ENCODE data around the gene TLL1.

DNA sequence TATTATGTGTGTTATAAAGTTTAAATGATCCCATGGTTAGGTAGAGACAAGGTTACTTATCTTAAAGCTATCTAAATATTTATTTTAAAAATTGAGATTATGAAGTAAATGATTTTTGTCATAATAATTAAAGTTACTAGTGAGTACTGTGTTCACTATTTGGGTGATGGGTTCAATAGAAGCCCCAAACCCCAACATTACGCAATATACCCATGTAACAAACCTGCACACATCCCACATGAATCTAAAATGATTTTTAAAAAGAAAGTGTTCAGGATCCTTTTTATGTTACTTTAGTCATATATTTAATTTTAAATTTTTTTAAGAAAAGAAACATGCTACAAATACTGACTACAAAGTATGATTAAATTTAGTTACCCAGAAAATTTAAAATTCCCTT is 193.9 kb downstream of the TLL1 start:
- TF ChIP-seq, protein P1, sequence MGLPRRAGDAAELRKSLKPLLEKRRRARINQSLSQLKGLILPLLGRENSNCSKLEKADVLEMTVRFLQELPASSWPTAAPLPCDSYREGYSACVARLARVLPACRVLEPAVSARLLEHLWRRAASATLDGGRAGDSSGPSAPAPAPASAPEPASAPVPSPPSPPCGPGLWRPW (IDR thresholded peaks at IDR 0.05): no peak
- TF ChIP-seq, protein P2, sequence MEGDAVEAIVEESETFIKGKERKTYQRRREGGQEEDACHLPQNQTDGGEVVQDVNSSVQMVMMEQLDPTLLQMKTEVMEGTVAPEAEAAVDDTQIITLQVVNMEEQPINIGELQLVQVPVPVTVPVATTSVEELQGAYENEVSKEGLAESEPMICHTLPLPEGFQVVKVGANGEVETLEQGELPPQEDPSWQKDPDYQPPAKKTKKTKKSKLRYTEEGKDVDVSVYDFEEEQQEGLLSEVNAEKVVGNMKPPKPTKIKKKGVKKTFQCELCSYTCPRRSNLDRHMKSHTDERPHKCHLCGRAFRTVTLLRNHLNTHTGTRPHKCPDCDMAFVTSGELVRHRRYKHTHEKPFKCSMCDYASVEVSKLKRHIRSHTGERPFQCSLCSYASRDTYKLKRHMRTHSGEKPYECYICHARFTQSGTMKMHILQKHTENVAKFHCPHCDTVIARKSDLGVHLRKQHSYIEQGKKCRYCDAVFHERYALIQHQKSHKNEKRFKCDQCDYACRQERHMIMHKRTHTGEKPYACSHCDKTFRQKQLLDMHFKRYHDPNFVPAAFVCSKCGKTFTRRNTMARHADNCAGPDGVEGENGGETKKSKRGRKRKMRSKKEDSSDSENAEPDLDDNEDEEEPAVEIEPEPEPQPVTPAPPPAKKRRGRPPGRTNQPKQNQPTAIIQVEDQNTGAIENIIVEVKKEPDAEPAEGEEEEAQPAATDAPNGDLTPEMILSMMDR (IDR thresholded peaks at IDR 0.05): no peak
- TF ChIP-seq HOXA7 (CRISPR knock-in tag; IDR thresholded peaks at IDR 0.05) (no peak), POLR2A (IDR thresholded peaks at IDR 0.05; ENCODE audit: low read length) (no peak), FOXS1 (CRISPR knock-in tag; IDR thresholded peaks at IDR 0.05) (no peak), SMC3 (IDR thresholded peaks at IDR 0.05) (no peak), CEBPB (IDR thresholded peaks at IDR 0.05) (peak; percentile 7 to 19; a peak in 1 of 4 replicates), HOXB13 (CRISPR knock-in tag; IDR thresholded peaks at IDR 0.05; ENCODE audit: low read depth) (no peak), FOSL2 (IDR thresholded peaks at IDR 0.05) (no peak), FOSL2 (CRISPR knock-in tag; IDR thresholded peaks at IDR 0.05) (no peak), POLR2AphosphoS2 (conservative IDR thresholded peaks at IDR 0.05; ENCODE audit: low read length) (no peak), RFX5 (IDR thresholded peaks at IDR 0.05) (no peak)
- TF ChIP-seq, protein P3, sequence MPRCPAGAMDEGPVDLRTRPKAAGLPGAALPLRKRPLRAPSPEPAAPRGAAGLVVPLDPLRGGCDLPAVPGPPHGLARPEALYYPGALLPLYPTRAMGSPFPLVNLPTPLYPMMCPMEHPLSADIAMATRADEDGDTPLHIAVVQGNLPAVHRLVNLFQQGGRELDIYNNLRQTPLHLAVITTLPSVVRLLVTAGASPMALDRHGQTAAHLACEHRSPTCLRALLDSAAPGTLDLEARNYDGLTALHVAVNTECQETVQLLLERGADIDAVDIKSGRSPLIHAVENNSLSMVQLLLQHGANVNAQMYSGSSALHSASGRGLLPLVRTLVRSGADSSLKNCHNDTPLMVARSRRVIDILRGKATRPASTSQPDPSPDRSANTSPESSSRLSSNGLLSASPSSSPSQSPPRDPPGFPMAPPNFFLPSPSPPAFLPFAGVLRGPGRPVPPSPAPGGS (IDR thresholded peaks at IDR 0.05): no peak
- TF ChIP-seq, protein P4, sequence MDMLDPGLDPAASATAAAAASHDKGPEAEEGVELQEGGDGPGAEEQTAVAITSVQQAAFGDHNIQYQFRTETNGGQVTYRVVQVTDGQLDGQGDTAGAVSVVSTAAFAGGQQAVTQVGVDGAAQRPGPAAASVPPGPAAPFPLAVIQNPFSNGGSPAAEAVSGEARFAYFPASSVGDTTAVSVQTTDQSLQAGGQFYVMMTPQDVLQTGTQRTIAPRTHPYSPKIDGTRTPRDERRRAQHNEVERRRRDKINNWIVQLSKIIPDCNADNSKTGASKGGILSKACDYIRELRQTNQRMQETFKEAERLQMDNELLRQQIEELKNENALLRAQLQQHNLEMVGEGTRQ (IDR thresholded peaks at IDR 0.05): no peak

Data from A549 (cell line).